H1 (cell line): ENCODE results near the gene GPR34. TPM values are rescaled to one million over a fixed set of nuclear protein-coding genes. Genes with fewer than 3 reads are reported as not detected.

Experiments used
- CTCF ChIA-PET: fragments of 300-600 bp; sonication (Branson Sonifier 250); formaldehyde crosslinking; loops from one replicate; lab custom pipeline; 2021; ENCODE audit not compliant: partially characterized antibody; lab: Charles Lee
- POLR2A ChIA-PET: fragments of 300-600 bp; sonication (Branson Sonifier 250); formaldehyde crosslinking; loops from one replicate; lab custom pipeline; 2021; ENCODE audit warnings: inconsistent platforms; ENCODE audit not compliant: partially characterized antibody; lab: Charles Lee
- DNase-seq, 2 experiments: peaks; one replicate each; pipeline versions ENCODE4 v3.0.0 to v3.0.0-alpha.2; 2010 to 2022; ENCODE audit warnings: low spot score in 2 of 2, low read depth in 1 of 2, mixed read lengths in 1 of 2
- FAIRE-seq: peaks from 2 replicates; lab custom pipeline; 2011; peaks lifted over from hg19 to GRCh38; lab: Jason Lieb, UNC
- H2AFZ ChIP-seq: 2 replicates; pipeline ENCODE4 v1.8.1; 2012; ENCODE audit warnings: low read length, inconsistent platforms
- H2AK5ac ChIP-seq: 2 replicates; pipeline ENCODE4 v1.6.1; 2013; ENCODE audit warnings: low read depth, low read length
- H2BK120ac ChIP-seq: replicated peaks from 2 replicates; pipeline ENCODE3; 2013; ENCODE audit warnings: low read depth, low read length, inconsistent platforms
- H2BK12ac ChIP-seq: 2 replicates; pipeline ENCODE4 v1.6.1; 2013; ENCODE audit warnings: low read depth, low read length
- H2BK15ac ChIP-seq: 2 replicates; pipeline ENCODE4 v1.6.1; 2013; ENCODE audit warnings: low read length
- H2BK20ac ChIP-seq: 2 replicates; pipeline ENCODE4 v1.6.1; 2013; ENCODE audit warnings: low read length
- H2BK5ac ChIP-seq: 2 replicates; pipeline ENCODE4 v1.6.1; 2013; ENCODE audit warnings: low read depth, low read length
- H3K14ac ChIP-seq: 2 replicates; pipeline ENCODE4 v1.6.1; 2013; ENCODE audit warnings: inconsistent platforms; ENCODE audit not compliant: insufficient read length
- H3K18ac ChIP-seq: 2 replicates; pipeline ENCODE4 v1.6.1; 2013; ENCODE audit warnings: low read length; ENCODE audit errors: extremely low read depth
- H3K23ac ChIP-seq: 2 replicates; pipeline ENCODE4 v1.6.1; 2013; ENCODE audit warnings: inconsistent platforms; ENCODE audit not compliant: insufficient read length
- H3K23me2 ChIP-seq: 2 replicates; pipeline ENCODE4 v1.6.1; 2013; ENCODE audit warnings: low read depth, low read length
- H3K27ac ChIP-seq: 2 replicates; pipeline ENCODE4 v1.6.1; 2011; ENCODE audit warnings: low read depth, low read length, inconsistent platforms
- H3K27me3 ChIP-seq, 4 experiments: replicated peaks in 1 of 4; 1 replicate in 1 of 4; 2 replicates in 3 of 4; pipeline versions ENCODE4 v1.6.1 to v1.8.1; 2011 to 2013; ENCODE audit warnings: low read length in 3 of 4, mild to moderate bottlenecking in 3 of 4, inconsistent platforms in 2 of 4, mixed read lengths in 2 of 4, moderate library complexity in 1 of 4; ENCODE audit not compliant: control insufficient read depth in 3 of 4, insufficient read depth in 3 of 4; ENCODE audit errors: extremely low read depth in 1 of 4
- H3K36me3 ChIP-seq, 4 experiments: 2 replicates each; pipeline versions ENCODE4 v1.6.1 to v1.8.1; 2011 to 2013; ENCODE audit warnings: mild to moderate bottlenecking in 4 of 4, low read length in 3 of 4, moderate library complexity in 2 of 4, control low read depth in 1 of 4, inconsistent platforms in 1 of 4; ENCODE audit not compliant: insufficient read depth in 4 of 4, control insufficient read depth in 2 of 4
- H3K4ac ChIP-seq: replicated peaks from 2 replicates; pipeline ENCODE3; 2013; ENCODE audit warnings: low read length, low read depth, mixed read lengths, inconsistent platforms; ENCODE audit not compliant: insufficient read length
- H3K4me1 ChIP-seq, 4 experiments: replicated peaks in 1 of 4; 1 replicate in 1 of 4; 2 replicates in 3 of 4; pipeline versions ENCODE4 v1.6.1 to v1.8.1; 2011 to 2013; ENCODE audit warnings: low read length in 3 of 4, inconsistent platforms in 2 of 4, mixed read lengths in 1 of 4; ENCODE audit not compliant: insufficient read depth in 4 of 4, control insufficient read depth in 3 of 4
- H3K4me2 ChIP-seq, 2 experiments: 2 replicates each; pipeline versions ENCODE4 v1.6.1 to v1.8.1; 2011 to 2013; ENCODE audit warnings: low read depth in 2 of 2, low read length in 2 of 2, control low read depth in 1 of 2, inconsistent platforms in 1 of 2, mild to moderate bottlenecking in 1 of 2; ENCODE audit not compliant: insufficient read depth in 1 of 2
- H3K4me3 ChIP-seq, 4 experiments: fragments of 200-600, 300-600 bp in 1 of 4; sonication (generic), shearing (Covaris generic), sonication (Bioruptor Twin) in 1 of 4; 2 replicates each; pipeline versions ENCODE4 v1.5.1 to v1.8.1; 2011 to 2016; ENCODE audit warnings: low read length in 4 of 4, low read depth in 3 of 4, control low read depth in 2 of 4, inconsistent platforms in 2 of 4, mild to moderate bottlenecking in 2 of 4, mixed read lengths in 1 of 4, moderate library complexity in 1 of 4; ENCODE audit not compliant: insufficient read depth in 2 of 4; ENCODE audit errors: extremely low read depth in 1 of 4
- H3K56ac ChIP-seq: replicated peaks from 2 replicates; pipeline ENCODE3; 2013; ENCODE audit warnings: low read depth, mild to moderate bottlenecking, mixed read lengths, low read length, inconsistent platforms; ENCODE audit not compliant: insufficient read length
- H3K79me1 ChIP-seq: 2 replicates; pipeline ENCODE4 v1.6.1; 2013; ENCODE audit warnings: low read depth, low read length, control low read depth
- H3K79me2 ChIP-seq, 2 experiments: 2 replicates each; pipeline versions ENCODE4 v1.6.1 to v1.8.1; 2012 to 2013; ENCODE audit warnings: low read length in 2 of 2, mild to moderate bottlenecking in 2 of 2, inconsistent platforms in 1 of 2; ENCODE audit not compliant: insufficient read depth in 2 of 2, control insufficient read depth in 1 of 2
- H3K9ac ChIP-seq, 4 experiments: replicated peaks in 1 of 4; 1 replicate in 1 of 4; 2 replicates in 3 of 4; pipeline versions ENCODE4 v1.6.1 to v1.8.1; 2011 to 2013; ENCODE audit warnings: low read depth in 3 of 4, low read length in 3 of 4, control low read depth in 2 of 4, mild to moderate bottlenecking in 2 of 4, moderate library complexity in 2 of 4, inconsistent platforms in 1 of 4; ENCODE audit errors: extremely low read depth in 1 of 4
- H3K9me3 ChIP-seq, 2 experiments: 2 replicates each; pipeline versions ENCODE4 v1.6.1 to v1.8.1; 2012 to 2013; ENCODE audit warnings: mild to moderate bottlenecking in 2 of 2, moderate library complexity in 2 of 2, control low read depth in 1 of 2, inconsistent platforms in 1 of 2, low read depth in 1 of 2, low read length in 1 of 2, mixed read lengths in 1 of 2; ENCODE audit not compliant: insufficient read depth in 2 of 2
- H4K20me1 ChIP-seq, 2 experiments: replicated peaks in 1 of 2; 2 replicates each; pipeline versions ENCODE3 to v1.8.1; 2011 to 2013; ENCODE audit warnings: inconsistent platforms in 2 of 2, low read length in 2 of 2, mild to moderate bottlenecking in 1 of 2; ENCODE audit not compliant: insufficient read depth in 2 of 2, control insufficient read depth in 1 of 2
- H4K5ac ChIP-seq: 2 replicates; pipeline ENCODE4 v1.6.1; 2013; ENCODE audit warnings: low read length, low read depth, mixed read lengths, inconsistent platforms; ENCODE audit not compliant: insufficient read length
- H4K8ac ChIP-seq: 2 replicates; pipeline ENCODE4 v1.8.0; 2013; ENCODE audit warnings: mild to moderate bottlenecking, moderate library complexity, low read length, inconsistent platforms; ENCODE audit not compliant: insufficient read depth; ENCODE audit errors: extremely low read depth
- H4K91ac ChIP-seq: replicated peaks from 2 replicates; pipeline ENCODE3; 2013; ENCODE audit warnings: low read length, mixed read lengths, inconsistent platforms; ENCODE audit not compliant: insufficient read length
- CHD2 ChIP-seq: IDR thresholded peaks from 2 replicates; pipeline ENCODE4 v1.6.1; 2012; ENCODE audit warnings: low read length, improper control_type of control experiment
- WGBS, 2 experiments: shearing (Covaris generic) in 1 of 2; methylation state at CpG; one replicate each; pipeline versions ENCODE4 v1.1.6 to v1.1.7; 2013 to 2015; ENCODE audit warnings: low lambda C conversion rate in 2 of 2, mixed read lengths in 2 of 2, inconsistent platforms in 1 of 2, low coverage in 1 of 2, missing lambda C conversion rate in 1 of 2; ENCODE audit not compliant: insufficient replicate concordance in 2 of 2, insufficient coverage in 1 of 2, insufficient read length in 1 of 2; ENCODE audit errors: extremely low coverage in 1 of 2, missing lambda C conversion rate in 1 of 2; 5-methylcytosine and 5-hydroxymethylcytosine counted together
- polyA plus RNA-seq, 7 experiments: library from polyadenylated mRNA; depleted of rRNA in 3 of 7; stranded (reverse) in 5 of 7; unstranded in 2 of 7; fragments of >200 nt in 5 of 7; fragments of 200-250 nt in 2 of 7; gene quantifications; 1 replicate in 5 of 7; 2 replicates in 1 of 7; 4 replicates in 1 of 7; pipeline versions ENCODE4 v1.2.1 to v1.2.3, GENCODE V29; 2011 to 2013; ENCODE audit warnings: missing spikeins in 2 of 7, mixed read lengths in 2 of 7
- total RNA-seq: library from RNA; stranded (reverse); fragmentation: NEBNext Ultra II Directional; extraction: Animal tissue kit (Norgen Biotek cat#: 25700); gene quantifications from 2 replicates; pipeline ENCODE4 v1.2.1, GENCODE V29; 2021
- TF ChIP-seq, protein P1 (sequence below), 3 experiments: IDR thresholded peaks; 1 replicate in 2 of 3; 2 replicates in 1 of 3; pipeline versions ENCODE4 v1.5.1 to v1.6.1; 2011; ENCODE audit warnings: low read length in 3 of 3, mild to moderate bottlenecking in 3 of 3, inconsistent platforms in 2 of 3, low read depth in 1 of 3, moderate library complexity in 1 of 3; ENCODE audit not compliant: insufficient read depth in 1 of 3; ENCODE audit errors: control extremely low read depth in 1 of 3
- TF ChIP-seq, protein P2 (sequence below): IDR thresholded peaks from 2 replicates; pipeline ENCODE4 v1.6.1; 2011; ENCODE audit warnings: low read length, improper control_type of control experiment

GPR34 gene
- total and polyA plus RNA-seq, 2 of the 8 experiments (the other 6 are each of a cell fraction or from before 2014, with no cell fraction given): not detected

DNA sequence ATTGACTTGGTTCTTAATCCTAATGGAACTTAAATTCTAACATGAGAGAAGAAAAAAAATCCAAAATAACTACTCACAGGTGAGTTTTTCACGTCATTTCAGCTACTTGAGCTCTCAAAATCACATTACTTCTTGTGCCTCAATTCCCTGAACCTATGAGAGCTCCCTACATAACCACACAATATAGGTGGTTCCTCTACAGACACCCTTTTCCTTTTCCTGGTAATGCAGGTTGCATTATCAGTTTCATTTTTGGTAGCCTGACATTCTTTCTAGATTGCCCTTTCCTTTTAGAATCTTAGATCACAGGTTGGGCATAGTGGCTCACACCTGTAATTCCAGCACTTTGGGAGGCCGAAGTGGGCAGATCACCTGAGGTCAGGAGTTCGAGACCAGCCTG, 4.3 kb downstream of the GPR34 start:
- Histone ChIP-seq H3K27me3 (no peaks in the 10 kb centered on the region), H3K9me3 (no peaks in the 10 kb centered on the region), H3K4me3 (no peak overlapping the region), H3K9ac (no peak overlapping the region), H3K27ac (no peak overlapping the region), H3K4ac (no peak overlapping the region), H2AFZ (no peak overlapping the region), H4K5ac (no peak overlapping the region), H4K8ac (no peak overlapping the region), H3K79me2 (no peaks in the 10 kb centered on the region), H4K91ac (no peak overlapping the region), H3K56ac (no peak overlapping the region), H3K4me1 (no peaks in the 10 kb centered on the region), H2AK5ac (no peak overlapping the region), H2BK15ac (no peak overlapping the region), H3K18ac (no peak overlapping the region), H2BK120ac (no peak overlapping the region), H3K79me1 (no peaks in the 10 kb centered on the region), H2BK20ac (no peak overlapping the region), H3K4me2 (no peak overlapping the region), H2BK12ac (no peak overlapping the region), H3K14ac (no peak overlapping the region), H4K20me1 (no peaks in the 10 kb centered on the region), H3K23ac (no peak overlapping the region), H3K23me2 (no peaks in the 10 kb centered on the region), H2BK5ac (no peak overlapping the region), H3K36me3 (no peaks in the 10 kb centered on the region)
- TF ChIP-seq, protein P1, sequence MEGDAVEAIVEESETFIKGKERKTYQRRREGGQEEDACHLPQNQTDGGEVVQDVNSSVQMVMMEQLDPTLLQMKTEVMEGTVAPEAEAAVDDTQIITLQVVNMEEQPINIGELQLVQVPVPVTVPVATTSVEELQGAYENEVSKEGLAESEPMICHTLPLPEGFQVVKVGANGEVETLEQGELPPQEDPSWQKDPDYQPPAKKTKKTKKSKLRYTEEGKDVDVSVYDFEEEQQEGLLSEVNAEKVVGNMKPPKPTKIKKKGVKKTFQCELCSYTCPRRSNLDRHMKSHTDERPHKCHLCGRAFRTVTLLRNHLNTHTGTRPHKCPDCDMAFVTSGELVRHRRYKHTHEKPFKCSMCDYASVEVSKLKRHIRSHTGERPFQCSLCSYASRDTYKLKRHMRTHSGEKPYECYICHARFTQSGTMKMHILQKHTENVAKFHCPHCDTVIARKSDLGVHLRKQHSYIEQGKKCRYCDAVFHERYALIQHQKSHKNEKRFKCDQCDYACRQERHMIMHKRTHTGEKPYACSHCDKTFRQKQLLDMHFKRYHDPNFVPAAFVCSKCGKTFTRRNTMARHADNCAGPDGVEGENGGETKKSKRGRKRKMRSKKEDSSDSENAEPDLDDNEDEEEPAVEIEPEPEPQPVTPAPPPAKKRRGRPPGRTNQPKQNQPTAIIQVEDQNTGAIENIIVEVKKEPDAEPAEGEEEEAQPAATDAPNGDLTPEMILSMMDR (IDR thresholded peaks at IDR 0.05; ENCODE audit: control extremely low read depth in 1 of 3, insufficient read depth in 1 of 3, low read depth in 1 of 3, low read length in 3 of 3): no peak
- no peak for TF ChIP-seq CHD2
- TF ChIP-seq, protein P2, sequence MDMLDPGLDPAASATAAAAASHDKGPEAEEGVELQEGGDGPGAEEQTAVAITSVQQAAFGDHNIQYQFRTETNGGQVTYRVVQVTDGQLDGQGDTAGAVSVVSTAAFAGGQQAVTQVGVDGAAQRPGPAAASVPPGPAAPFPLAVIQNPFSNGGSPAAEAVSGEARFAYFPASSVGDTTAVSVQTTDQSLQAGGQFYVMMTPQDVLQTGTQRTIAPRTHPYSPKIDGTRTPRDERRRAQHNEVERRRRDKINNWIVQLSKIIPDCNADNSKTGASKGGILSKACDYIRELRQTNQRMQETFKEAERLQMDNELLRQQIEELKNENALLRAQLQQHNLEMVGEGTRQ: no peak
- no peak for DNase-seq
- POLR2A ChIA-PET: no interaction called here
- WGBS, 2 experiments: 100% methylated on average over 1 of the region's 3 CpGs; no CpG with 5 or more reads in 1 of the 2 experiments
- CTCF ChIA-PET: no interaction called here
- no peak for FAIRE-seq
